HepG2 (cell line): ENCODE results near the gene PLXNB2. TPM values are rescaled to one million over a fixed set of nuclear protein-coding genes. Genes with fewer than 3 reads are reported as not detected.

Experiments used
- ATM ChIP-seq: fragments of 450-650 bp; IDR thresholded peaks from 2 replicates; pipeline ENCODE4 v1.7.1; 2017; ENCODE audit warnings: mild to moderate bottlenecking, borderline replicate concordance
- CBX5 ChIP-seq: sonication (generic); formaldehyde crosslinking; IDR thresholded peaks from 2 replicates; pipeline ENCODE4 v1.4.0; 2020; ENCODE audit warnings: missing genetic modification reagents, borderline replicate concordance
- DNMT1 ChIP-seq: sonication (generic); formaldehyde crosslinking; IDR thresholded peaks from 2 replicates; pipeline ENCODE4 v1.5.1; 2020; ENCODE audit warnings: mild to moderate bottlenecking, missing genetic modification reagents
- JUN ChIP-seq: sonication (generic); formaldehyde crosslinking; IDR thresholded peaks from 2 replicates; pipeline ENCODE4 v1.4.0; 2020; ENCODE audit warnings: mild to moderate bottlenecking, missing genetic modification reagents
- NAIF1 ChIP-seq: sonication (generic); formaldehyde crosslinking; IDR thresholded peaks from 2 replicates; pipeline ENCODE4 v1.5.0; 2020; ENCODE audit warnings: mild to moderate bottlenecking, missing genetic modification reagents, borderline replicate concordance
- NFKBIZ ChIP-seq: IDR thresholded peaks from 2 replicates; pipeline ENCODE4 v1.6.1; 2018; ENCODE audit warnings: missing genetic modification reagents, missing compliant biosample characterization
- NONO ChIP-seq, 2 experiments: fragments of 450-650 bp in 1 of 2; sonication (generic) in 1 of 2; formaldehyde crosslinking in 1 of 2; IDR thresholded peaks in 1 of 2; conservative IDR thresholded peaks in 1 of 2; 2 replicates each; pipeline versions ENCODE4 v1.6.1 to v1.8.0; 2017 to 2022; ENCODE audit warnings: mild to moderate bottlenecking in 1 of 2, missing genetic modification reagents in 1 of 2, moderate library complexity in 1 of 2
- NR2F1 ChIP-seq, 2 experiments: fragments of 450-650 bp in 1 of 2; formaldehyde crosslinking in 1 of 2; IDR thresholded peaks; 2 replicates each; pipeline versions ENCODE4 v1.5.0 to v1.6.1; 2016 to 2020; ENCODE audit warnings: mild to moderate bottlenecking in 1 of 2, missing compliant biosample characterization in 1 of 2, missing genetic modification reagents in 1 of 2, moderate library complexity in 1 of 2
- NR3C1 ChIP-seq: sonication (generic); formaldehyde crosslinking; IDR thresholded peaks from 2 replicates; pipeline ENCODE4 v1.4.0; 2020; ENCODE audit warnings: missing genetic modification reagents
- SP1 ChIP-seq, 2 experiments: fragments of 450-650 bp in 1 of 2; sonication (generic) in 1 of 2; formaldehyde crosslinking in 1 of 2; IDR thresholded peaks; 2 replicates each; pipeline versions ENCODE4 v1.4.0 to v1.6.1; 2016 to 2020; ENCODE audit warnings: missing genetic modification reagents in 1 of 2
- TIGD3 ChIP-seq: sonication (generic); formaldehyde crosslinking; IDR thresholded peaks from 2 replicates; pipeline ENCODE4 v1.5.1; 2020; ENCODE audit warnings: mild to moderate bottlenecking, missing genetic modification reagents, borderline replicate concordance
- ZC3H13 ChIP-seq: sonication (generic); formaldehyde crosslinking; IDR thresholded peaks from 2 replicates; pipeline ENCODE4 v1.8.1; 2023; ENCODE audit warnings: mild to moderate bottlenecking, missing genetic modification reagents, moderate library complexity
- ZHX1 ChIP-seq: sonication (generic); formaldehyde crosslinking; IDR thresholded peaks from 2 replicates; pipeline ENCODE4 v1.8.1; 2022; ENCODE audit warnings: low read depth, mild to moderate bottlenecking, missing genetic modification reagents
- ZNF251 ChIP-seq: sonication (generic); formaldehyde crosslinking; IDR thresholded peaks from 2 replicates; pipeline ENCODE4 v1.9.0; 2021; ENCODE audit warnings: mild to moderate bottlenecking, missing genetic modification reagents
- ZNF253 ChIP-seq: sonication (generic); formaldehyde crosslinking; IDR thresholded peaks from 2 replicates; pipeline ENCODE4 v1.8.0; 2022; ENCODE audit warnings: mild to moderate bottlenecking, missing genetic modification reagents, borderline replicate concordance
- ZNF317 ChIP-seq: sonication (generic); formaldehyde crosslinking; IDR thresholded peaks from 2 replicates; pipeline ENCODE4 v1.5.0; 2020; ENCODE audit warnings: mild to moderate bottlenecking, missing genetic modification reagents
- ZNF354B ChIP-seq: sonication (generic); formaldehyde crosslinking; IDR thresholded peaks from 2 replicates; pipeline ENCODE4 v1.8.0; 2022; ENCODE audit warnings: mild to moderate bottlenecking, missing genetic modification reagents
- ZNF652 ChIP-seq: IDR thresholded peaks from 2 replicates; pipeline ENCODE4 v1.6.1; 2016; ENCODE audit warnings: low read depth, borderline replicate concordance
- ZNF737 ChIP-seq: sonication (generic); formaldehyde crosslinking; IDR thresholded peaks from 2 replicates; pipeline ENCODE4 v1.5.0; 2020; ENCODE audit warnings: missing genetic modification reagents, mild to moderate bottlenecking, borderline replicate concordance
- ZNF761 ChIP-seq: sonication (generic); formaldehyde crosslinking; conservative IDR thresholded peaks from 2 replicates; pipeline ENCODE4 v1.4.0; 2020; ENCODE audit warnings: mild to moderate bottlenecking, missing genetic modification reagents
- ZNF784 ChIP-seq: sonication (generic); formaldehyde crosslinking; IDR thresholded peaks from 2 replicates; pipeline ENCODE4 v1.5.1; 2020; ENCODE audit warnings: missing genetic modification reagents, mild to moderate bottlenecking, borderline replicate concordance
- polyA plus RNA-seq, 8 experiments: library from polyadenylated mRNA; depleted of rRNA in 3 of 8; stranded (reverse) in 7 of 8; unstranded in 1 of 8; fragments of >200 nt; fragmentation: Illumina TruSeq in 4 of 8; extraction: Trizol in 4 of 8; gene quantifications; 2 replicates each; pipeline versions ENCODE4 v1.2.1 to v1.2.3, GENCODE V29; 2011 to 2016; ENCODE audit warnings: low read depth in 4 of 8, missing spikeins in 1 of 8, mixed read lengths in 1 of 8; ENCODE audit not compliant: insufficient read depth in 1 of 8
- total RNA-seq, 5 experiments: library from RNA; depleted of rRNA; stranded (reverse); fragments of >200 nt; fragmentation: Illumina TruSeq; extraction: Trizol; gene quantifications; 2 replicates each; pipeline ENCODE4 v1.2.3, GENCODE V29; 2016; ENCODE audit warnings: low read depth in 1 of 5
- TF ChIP-seq, protein P1 (sequence below): sonication (generic); formaldehyde crosslinking; conservative IDR thresholded peaks from 2 replicates; pipeline ENCODE4 v1.4.0; 2020; ENCODE audit warnings: missing genetic modification reagents

The PLXNB2 gene
- total and polyA plus RNA-seq, 2 of the 13 experiments (the other 11 are each of a cell fraction or from before 2014, with no cell fraction given) = 32.6 to 68.9 TPM

DNA sequence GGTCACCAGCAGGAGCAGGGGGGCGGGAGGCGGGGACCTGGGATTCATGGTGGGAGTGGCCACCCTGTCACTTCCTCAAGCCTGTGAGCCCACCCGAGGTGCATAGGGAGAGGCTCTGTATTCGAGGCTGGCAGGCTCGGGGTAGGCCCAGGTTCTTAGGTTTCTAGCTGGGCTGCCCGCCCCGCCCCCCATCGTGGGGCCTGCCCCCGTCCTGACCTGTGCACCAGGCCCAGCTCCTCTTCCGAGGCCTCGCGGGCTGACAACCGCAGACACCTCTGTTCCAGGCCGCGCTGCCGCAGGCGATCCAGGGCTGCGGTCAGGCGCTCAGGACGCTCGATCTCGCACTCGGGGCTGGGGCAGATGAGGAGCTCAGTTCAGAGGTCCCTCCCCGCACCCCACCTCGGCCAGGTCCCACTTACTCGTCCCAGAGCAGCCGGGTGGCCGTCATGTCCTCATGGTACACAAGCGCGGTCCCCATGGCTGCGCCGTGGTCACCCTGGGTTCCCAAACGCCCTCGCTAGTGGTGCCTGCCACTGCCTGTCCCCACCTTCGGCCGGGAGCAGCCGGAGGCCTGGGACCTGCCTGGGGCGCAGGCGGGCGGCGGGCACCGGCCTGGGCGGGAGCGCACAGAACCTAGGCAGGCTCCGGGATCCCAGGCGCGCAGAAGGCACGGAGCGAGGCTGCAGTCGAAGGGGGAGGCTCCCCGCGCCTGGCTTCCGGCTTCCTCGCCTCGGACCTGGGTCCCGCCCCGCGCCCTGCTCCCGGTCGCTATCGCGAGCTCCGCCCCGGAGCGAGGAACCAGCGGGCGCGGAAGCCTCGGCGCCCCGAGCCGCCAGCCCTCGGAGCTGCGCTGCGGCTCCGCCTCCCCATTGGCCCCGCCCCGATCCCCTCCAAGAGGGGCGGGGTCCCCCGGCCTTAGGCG, 56.6 kb downstream of the PLXNB2 start, which contains the start of gene HDAC10 (continued):
- TF ChIP-seq NONO (IDR thresholded peaks at IDR 0.05) (no peak), NONO (CRISPR knock-in tag; conservative IDR thresholded peaks at IDR 0.05) (no peak), ZNF354B (CRISPR knock-in tag) (peak; percentile 35; the same call in 1 of the 2 replicates), CBX5 (CRISPR knock-in tag) (no peak), SP1 (IDR thresholded peaks at IDR 0.05) (no peak), SP1 (CRISPR knock-in tag; IDR thresholded peaks at IDR 0.05) (peak; percentile 42; the same call in 1 of the 2 replicates), NFKBIZ (CRISPR knock-in tag) (no peak), ZNF652 (CRISPR knock-in tag) (no peak), ATM (no peak), DNMT1 (CRISPR knock-in tag) (peak; percentile 68; the same call in 1 of the 2 replicates), ZNF253 (CRISPR knock-in tag) (0 out of 2 replicates have a peak, but pooled peaks have one; percentile 63), ZNF317 (CRISPR knock-in tag) (0 out of 2 replicates have a peak, but pooled peaks have one; percentile 19), ZNF737 (CRISPR knock-in tag) (no peak), NAIF1 (CRISPR knock-in tag) (no peak), NR3C1 (no peak), TIGD3 (no peak), NR2F1 (CRISPR knock-in tag; IDR thresholded peaks at IDR 0.05) (no peak), ZNF251 (CRISPR knock-in tag) (no peak), JUN (CRISPR knock-in tag) (no peak), ZC3H13 (no peak; the same call in 1 of the 2 replicates), ZHX1 (no peak; the same call in 1 of the 2 replicates), ZNF784 (CRISPR knock-in tag) (no peak), ZNF761 (CRISPR knock-in tag) (no peak; the same call in 1 of the 2 replicates)
- TF ChIP-seq, protein P1, sequence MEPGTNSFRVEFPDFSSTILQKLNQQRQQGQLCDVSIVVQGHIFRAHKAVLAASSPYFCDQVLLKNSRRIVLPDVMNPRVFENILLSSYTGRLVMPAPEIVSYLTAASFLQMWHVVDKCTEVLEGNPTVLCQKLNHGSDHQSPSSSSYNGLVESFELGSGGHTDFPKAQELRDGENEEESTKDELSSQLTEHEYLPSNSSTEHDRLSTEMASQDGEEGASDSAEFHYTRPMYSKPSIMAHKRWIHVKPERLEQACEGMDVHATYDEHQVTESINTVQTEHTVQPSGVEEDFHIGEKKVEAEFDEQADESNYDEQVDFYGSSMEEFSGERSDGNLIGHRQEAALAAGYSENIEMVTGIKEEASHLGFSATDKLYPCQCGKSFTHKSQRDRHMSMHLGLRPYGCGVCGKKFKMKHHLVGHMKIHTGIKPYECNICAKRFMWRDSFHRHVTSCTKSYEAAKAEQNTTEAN (CRISPR knock-in tag) = 0 out of 2 replicates have a peak, but pooled peaks have one; percentile 45
